Brain pericyte (primary cell): ENCODE results near the gene RAB19.
"Not testable (repeated sequence)": the region's sequence is repeated elsewhere in the genome, so short reads cannot be mapped to it uniquely, and the experiment has no call there.

ENCODE experiments used
- DNase-seq: peaks from one replicate; pipeline ENCODE4 v3.0.0-alpha.2; 2012; ENCODE audit warnings: low read depth, low spot score

RAB19 gene

GRCh38 chr7:140453785-140454656, 50.2 kb downstream of the RAB19 start:
- not testable (repeated sequence) for DNase-seq

DNA sequence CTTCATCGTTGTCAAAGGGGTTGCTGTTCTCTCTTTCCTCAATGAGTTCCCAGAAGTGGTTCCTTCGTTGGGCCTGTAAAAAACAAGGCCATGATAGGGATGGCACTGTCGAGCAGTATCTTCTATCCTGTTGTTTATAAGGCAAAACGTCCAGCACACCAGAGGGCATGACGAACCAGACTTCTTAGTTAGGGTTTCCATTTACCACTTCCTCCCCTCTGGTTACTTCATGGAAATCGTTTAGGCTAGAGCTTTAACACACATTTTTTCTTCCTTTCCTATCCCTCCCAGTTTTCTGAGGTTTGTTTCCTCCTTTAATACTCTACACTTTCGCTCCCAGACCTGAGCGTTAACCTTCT, 50.8 kb downstream of the RAB19 start:
- no peak for DNase-seq

DNA sequence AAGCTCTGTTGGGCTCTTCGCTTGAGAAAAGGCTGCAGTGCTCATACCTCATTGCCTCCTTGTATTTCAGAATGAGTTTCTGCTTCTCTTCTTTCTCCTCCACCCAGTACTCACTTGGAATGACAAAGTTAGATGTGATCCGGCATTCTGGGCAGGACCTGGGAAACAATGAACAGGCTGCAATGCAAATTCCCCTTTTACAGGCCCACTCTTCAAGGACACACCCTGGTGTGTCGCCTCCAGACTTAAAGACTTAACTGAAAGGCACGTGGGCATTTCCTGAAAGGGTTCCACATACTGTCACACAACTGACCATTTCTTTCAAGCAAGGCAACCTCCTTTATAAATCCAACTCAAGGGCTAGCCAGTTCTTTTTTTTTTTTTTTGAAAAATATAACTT, 51.9 kb downstream of the RAB19 start:
- DNase-seq = no peak

DNA sequence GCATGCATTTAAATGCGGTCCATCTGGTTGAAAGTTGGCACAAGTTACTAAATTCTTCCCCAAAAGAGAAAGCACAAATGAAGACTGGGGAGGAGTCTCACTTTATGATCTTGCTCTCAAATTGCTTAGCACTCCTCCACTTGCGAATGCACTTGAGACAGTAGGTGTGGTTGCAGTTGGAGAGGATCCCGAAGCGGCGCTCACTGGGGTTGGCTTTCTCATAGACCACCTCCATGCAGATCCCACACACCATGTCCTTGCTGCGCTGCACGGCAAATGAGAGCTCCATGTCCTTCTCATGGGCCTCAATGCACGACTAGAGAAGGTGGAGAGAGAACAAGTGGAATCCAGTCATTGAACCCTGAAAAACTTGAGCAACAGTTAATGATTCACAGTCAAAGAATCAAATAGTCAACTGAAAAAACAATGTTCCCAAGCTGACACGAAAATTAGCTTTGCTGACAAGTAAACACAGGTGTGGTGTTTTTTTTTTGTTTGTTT, 52.7 kb downstream of the RAB19 start:
- DNase-seq = no peak

DNA sequence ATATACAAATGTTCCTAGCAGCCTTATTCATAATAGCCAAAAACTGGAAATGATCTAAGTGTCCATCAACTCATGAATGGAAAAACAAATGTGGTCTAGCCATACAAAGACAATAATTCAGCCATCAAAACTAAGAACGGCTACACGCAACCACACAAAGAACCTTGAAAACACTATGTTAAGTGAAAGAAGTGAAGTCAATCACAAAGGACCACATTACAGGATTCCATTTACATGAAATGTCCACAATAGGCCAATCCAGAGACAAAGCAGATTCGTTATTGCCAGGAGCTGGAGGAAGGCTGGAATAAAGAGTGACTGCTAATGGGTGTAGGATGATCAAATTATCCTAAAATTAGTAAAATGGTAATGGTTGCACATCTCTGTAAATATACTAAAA, 54.3 kb downstream of the RAB19 start:
- DNase-seq = no peak

DNA sequence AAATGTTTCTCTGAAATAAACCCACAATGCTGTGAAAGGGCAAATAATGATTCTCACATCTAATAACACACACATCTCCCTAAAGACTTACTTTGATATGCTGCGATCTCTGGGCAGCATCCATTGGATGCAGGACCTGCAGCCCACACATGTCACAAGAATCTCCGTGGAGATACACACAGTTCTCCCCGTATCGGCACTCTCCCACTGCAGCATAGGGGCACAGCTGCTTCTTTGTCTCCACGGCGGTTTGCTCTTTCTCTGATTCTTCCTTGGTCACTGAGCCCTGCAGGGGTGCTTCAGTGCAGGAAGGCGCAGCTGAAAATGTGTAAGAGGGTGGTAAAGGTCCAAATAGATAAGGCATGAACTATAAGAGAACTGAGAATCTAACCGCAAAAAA, 55.1 kb downstream of the RAB19 start:
- no peak for DNase-seq

GRCh38 chr7:140463111-140463510, 59.3 kb downstream of the RAB19 start:
- no peak for DNase-seq

- no peak for DNase-seq
Observed at GRCh38 chr7:140475747-140476333, 72.0 kb downstream of the RAB19 start.

DNA sequence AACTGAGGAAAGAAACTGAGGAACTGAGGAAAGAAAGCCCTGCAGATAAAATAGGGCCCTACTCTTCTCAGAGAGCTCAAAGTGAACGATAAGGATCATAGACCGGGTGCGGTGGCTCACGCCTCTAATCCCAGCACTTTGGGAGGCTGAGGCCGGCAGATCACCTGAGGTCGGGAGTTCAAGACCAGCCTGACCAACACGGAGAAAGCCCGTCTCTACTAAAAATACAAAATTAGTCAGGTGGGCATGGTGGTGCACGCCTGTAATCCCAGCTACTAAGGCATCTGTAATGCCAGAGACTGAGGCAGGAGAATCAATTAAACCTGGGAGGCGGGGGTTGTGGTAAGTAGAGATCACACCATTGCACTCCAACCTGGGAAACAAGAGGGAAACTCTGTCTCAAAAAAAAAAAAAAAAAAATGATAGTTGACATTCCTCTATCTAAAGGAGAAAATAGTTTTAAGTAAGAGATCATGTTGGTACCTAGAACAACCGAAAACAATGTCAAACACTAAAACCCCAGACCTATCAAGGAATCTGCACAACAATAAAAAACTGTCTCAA, 72.9 kb downstream of the RAB19 start:
- DNase-seq = no peak
